NOMO-1 treated with dmso at 0.1 percent for 144 hours (cell line): Measurements from ENCODE around the gene SLC16A12.
"Not testable (repeated sequence)": the region's sequence is repeated elsewhere in the genome, so short reads cannot be mapped to it uniquely, and the experiment has no call there.

Source experiments
- DNase-seq: peaks from one replicate; lab custom pipeline; 2025; ENCODE audit not compliant: unreplicated experiment; lab: John Stamatoyannopoulos, UW

The SLC16A12 gene

DNA sequence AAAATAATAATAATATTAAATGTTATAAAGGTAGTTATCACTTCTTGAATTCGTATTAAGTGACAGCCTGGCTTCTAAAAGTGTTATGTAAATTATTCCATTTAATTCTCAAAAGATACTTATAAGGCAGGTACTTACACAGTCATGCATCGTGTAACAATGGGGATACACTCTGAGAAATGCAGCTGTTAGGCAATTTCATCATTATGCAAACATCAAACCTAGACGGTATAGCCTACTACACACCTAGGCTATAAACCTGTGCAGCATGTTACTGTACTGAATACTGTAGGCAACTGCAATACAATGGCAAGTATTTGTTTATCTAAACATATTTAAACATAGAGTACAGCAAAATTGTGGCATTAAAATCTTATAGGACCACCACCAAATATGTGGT is 141.5 kb downstream of the SLC16A12 start:
- DNase-seq: no peak

DNA sequence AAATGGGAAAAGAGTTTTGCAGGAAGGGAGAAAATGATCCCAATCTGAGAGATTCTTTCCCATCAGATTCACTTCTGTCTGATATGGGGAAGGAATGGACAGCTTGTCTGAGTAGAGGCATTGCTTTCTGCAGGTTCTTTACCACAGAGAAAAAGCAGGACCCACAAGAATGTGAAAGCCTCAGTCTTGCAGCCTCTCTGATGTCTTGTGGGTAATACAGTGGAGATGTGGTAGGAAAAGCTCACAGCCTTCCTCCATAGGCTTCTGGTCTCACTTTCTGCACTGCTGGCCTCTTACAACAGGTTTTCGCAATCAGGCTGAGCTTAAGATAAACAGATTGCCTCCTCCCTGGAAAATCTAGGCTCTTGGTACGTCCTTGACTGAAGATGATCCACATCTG is 142.4 kb downstream of the SLC16A12 start:
- DNase-seq: peak; percentile 4

DNA sequence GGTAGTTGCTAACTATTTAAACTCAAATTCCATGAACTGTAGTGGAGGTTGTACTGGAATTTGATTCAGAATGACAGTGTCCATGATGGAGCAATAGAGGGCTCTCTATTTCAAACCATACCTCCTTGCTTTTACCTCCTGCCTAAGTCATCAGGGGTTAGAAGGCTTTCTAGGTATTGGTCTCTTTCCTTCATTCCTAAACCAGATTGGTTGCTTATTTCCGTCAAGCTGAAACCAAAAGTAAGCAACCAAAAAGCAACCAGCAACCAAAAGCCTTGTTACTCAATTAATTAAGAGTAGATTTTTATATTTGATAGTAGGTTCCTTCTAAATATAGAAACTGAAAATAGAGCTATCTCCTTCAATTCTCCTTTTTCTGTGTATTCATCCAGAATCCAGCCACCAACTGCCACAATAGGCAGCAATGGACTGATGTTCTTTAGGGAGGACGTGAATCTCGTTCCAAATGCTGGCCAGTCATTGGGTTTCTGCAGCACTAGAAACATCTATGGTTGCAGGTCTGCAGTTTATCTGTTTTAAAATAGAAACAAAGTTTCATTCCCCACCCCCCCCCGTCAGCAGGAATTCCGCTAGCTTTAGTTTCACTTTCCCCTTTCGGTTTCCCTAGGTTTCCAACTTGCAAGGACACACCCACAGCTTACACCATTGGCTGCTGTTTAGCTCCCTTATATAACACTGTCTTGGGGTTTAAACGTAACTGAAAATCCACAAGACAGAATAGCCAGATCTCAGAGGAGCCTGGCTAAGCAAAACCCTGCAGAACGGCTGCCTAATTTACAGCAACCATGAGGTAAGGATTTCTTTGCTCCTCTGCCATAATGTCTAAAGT is 143.3 kb downstream of the SLC16A12 start, which contains the start of gene IFIT1:
TSS of gene IFIT1 (plus strand) at position 717 of the 850 bp plus-strand sequence. CDS start at position 807, 90 bp downstream.
- DNase-seq: peak; percentile 33

DNA sequence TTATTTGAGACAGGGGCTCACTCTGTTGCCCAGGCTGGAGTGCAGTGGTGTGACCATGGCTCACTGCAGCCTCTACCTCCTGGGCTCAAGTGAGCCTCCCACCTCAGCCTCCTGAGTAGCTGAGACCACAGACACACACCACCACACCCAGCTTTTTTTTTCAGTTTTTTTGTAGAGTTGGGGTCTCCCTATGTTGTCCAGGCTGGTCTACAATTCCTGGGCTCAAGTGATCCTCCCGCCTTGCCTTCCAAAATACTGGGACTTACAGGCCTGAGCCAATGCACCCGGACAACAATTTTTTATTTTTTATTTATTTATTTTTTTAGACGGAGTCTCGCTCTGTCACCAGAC is 144.2 kb downstream of the SLC16A12 start:
- DNase-seq: not testable (repeated sequence)

DNA sequence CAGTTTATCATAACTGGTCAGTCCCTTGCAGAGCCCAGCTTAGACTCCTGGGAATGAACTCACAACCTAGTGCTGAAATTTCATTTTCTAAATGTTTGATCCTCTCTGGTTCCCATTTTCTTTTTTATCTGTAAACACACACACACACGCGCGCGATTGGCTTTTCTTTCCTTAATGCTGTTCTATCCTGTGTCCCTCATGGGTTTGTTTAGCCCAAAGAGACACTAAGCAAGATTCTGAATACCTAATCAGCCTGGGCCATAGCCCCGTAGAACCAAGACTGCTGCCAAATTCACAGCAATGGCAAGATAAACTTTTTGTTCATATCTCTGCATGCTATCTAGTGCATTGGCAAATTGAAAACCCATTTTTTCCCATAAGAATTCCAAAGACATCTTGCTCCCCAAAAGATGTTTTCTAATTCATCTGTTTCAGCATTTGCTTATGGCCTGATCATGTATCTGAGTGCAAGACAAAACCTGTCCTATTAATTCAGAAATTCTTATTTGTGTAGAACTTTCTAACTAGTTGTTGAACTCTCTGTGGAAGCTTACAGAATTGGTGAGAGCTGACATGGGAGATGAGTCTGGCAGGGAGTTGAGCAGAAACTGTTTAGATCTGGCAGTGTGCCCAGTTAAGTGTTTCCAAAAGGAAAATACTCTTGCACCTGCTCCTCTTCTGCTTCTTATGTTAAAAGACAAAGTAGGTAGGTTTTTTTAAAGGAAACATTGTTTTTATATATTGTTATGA is 144.7 kb downstream of the SLC16A12 start:
- no peak for DNase-seq

DNA sequence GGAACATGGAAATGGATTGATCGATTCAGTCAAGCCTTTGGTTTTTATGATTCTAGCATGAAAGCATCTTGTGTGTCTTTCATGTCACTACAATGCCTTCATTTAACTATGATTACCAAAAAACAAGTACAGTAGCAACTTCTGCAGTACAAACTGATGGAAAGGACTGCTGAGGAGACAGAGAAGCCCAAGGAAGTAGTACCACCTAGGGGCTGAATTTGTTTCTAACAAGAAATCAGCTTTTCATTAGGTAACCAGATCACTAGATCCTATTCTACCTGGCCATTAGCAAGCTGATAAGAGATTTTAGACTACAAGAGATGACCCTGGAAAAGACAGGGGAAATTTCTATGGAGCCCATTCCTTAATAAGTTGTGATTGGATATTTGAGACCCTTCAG is 146.1 kb downstream of the SLC16A12 start:
- no peak for DNase-seq

DNA sequence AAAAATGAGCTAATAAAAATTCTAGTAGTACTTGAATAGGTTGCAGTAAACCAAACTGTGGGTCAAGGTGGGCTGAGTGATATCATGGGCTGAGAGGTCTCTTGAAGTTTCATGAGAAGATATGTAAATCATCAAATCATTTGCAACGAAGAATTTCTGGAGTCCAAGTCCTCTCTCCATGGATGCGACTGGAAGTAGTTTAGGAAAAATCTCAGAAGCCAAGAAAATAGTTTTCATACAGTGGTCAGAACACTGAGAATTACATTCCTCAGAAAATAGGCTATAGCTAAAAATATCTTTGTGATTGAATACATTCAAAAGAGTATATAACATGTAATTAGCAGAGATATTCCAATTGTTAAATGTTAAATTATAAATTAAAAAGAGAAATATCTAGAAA is 146.6 kb downstream of the SLC16A12 start:
- DNase-seq: no peak

DNA sequence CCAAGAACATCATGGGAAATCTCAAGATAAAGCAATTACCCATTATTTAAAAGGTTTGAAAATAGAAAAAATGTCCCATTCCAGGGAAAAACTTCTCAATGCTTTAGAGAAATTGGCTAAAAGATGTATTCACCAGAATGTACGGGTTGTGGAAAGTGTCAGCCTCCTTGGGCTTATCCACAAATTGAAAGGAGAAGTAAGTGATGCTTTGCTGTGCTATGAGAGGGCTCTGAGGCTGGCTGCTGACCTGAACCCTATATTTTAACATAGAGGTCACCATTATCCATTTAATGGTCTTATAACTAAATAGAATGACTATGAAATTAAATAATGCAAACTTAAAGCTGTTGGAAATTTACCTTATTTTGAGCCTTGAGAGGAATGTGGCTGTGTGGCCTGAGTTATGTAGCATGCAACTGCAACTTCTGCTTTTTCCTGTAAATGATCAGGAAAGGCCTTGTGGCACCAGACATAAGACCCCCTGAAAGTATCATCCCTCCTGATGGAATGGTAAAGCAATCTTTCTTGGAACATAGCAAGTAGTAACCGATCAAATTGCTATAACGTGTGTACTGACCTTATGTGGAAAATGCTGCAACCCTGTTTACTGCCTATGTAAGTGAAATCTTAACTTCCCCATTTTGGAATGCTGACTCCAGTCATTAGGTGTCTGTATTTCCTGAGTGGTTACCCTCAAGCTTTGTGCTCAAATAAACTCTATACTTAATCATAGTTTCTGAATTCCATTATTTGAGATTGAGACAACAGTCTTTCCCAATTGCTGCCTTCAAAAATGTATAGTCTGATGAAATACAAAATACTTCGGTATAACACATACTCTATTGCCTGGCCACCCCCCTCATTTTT is 150.7 kb downstream of the SLC16A12 start:
- DNase-seq: peak; percentile 74

DNA sequence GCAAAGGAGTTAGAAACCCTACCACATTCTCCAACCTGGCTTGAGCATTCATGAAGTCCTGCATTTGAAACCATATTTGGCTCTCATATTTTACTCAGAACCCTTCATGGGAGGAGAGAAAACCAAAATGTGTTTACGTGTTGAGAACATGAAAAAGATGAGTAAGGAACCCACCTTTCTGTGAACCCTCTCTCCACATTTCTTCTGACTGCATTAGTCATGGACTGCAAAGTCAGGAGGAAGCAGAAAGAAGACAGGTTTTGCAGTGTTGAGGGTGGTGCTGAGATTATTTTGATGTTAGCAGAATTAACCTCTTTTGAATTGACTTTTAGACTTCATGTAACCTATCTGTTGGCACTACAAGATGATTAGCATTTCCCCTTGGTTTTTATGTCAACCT is 152.6 kb downstream of the SLC16A12 start:
- no peak for DNase-seq
